ENCODE results near the gene ZBTB16. TPM values are rescaled to one million over a fixed set of nuclear protein-coding genes. Genes with fewer than 3 reads are reported as not detected.

The ZBTB16 gene
- total and polyA plus RNA-seq, 2 of the 13 experiments (the other 11 are each of a cell fraction or from before 2014, with no cell fraction given), result not detected

- Histone ChIP-seq H3K36me3 (replicated peaks in 1 of 2; ENCODE audit: control insufficient read depth in 1 of 2, insufficient read depth in 2 of 2, low read length in 2 of 2) (no peaks in the 10 kb centered on the region), H3K4me3 (replicated peaks in 1 of 3; ENCODE audit: insufficient read depth in 1 of 3, low read depth in 2 of 3, low read length in 3 of 3) (no peak overlapping the region), H3K9me3 (ENCODE audit: low read length) (no peaks in the 10 kb centered on the region), H3K9ac (ENCODE audit: insufficient read depth, low read depth, low read length) (no peak overlapping the region), H2AFZ (ENCODE audit: low read length) (no peak overlapping the region), H3K27ac (ENCODE audit: extremely low read length, insufficient read depth, low read length) (no peak overlapping the region), H4K20me1 (ENCODE audit: insufficient read depth, low read length) (no peaks in the 10 kb centered on the region), H3K4me2 (ENCODE audit: low read depth, low read length) (no peak overlapping the region), H3K79me2 (ENCODE audit: insufficient read depth, low read length) (no peaks in the 10 kb centered on the region), H3K27me3 (ENCODE audit: control insufficient read depth in 1 of 2, insufficient read depth in 2 of 2, low read length in 2 of 2) (peaks cover 0 to 30% of the 10 kb centered on the region in 2 experiments), H3K4me1 (ENCODE audit: insufficient read depth, low read length) (peaks cover 61% of the 10 kb centered on the region)
- WGBS (ENCODE audit: low lambda C conversion rate), result 24% methylated on average over 5 of the region's 5 CpGs
- intact Hi-C loops (cut with micrococcal nuclease; ENCODE audit: unreplicated experiment), result no loop called here
- ATAC-seq, result no peak
- TF ChIP-seq ZNF558 (CRISPR knock-in tag; IDR thresholded peaks at IDR 0.05; ENCODE audit: borderline replicate concordance) (no peak), MAFK (conservative IDR thresholded peaks at IDR 0.05 in 1 of 2, IDR thresholded peaks at IDR 0.05 in 1 of 2; ENCODE audit: low read length in 2 of 2) (peak in 1 of 2 experiments; percentile 27; a peak in 1 of 4 replicates), MAFF (IDR thresholded peaks at IDR 0.05; ENCODE audit: low read depth, low read length) (0 out of 2 replicates have a peak, but pooled peaks have one; percentile 24)
- FAIRE-seq, result no peak
- no TSS peak for BruUV-seq (replicated peaks)
- in situ Hi-C loops (cut with HindIII; ENCODE audit: extremely low pct_ligation_motif_present, low pct_unique_long_range_greater_than_20kb), result no loop called here
- ChIA-PET POLR2A (no interaction called here), CTCF (ENCODE audit: low intra/inter-chr PET ratio, low total read pairs) (no interaction called here)
- DNase-seq (ENCODE audit: low spot score), result no peak
These were observed 20.7 kb downstream of the ZBTB16 start for GRCh38 chr11:114080219-114080618.

- DNase-seq (ENCODE audit: low spot score) (no peak), FAIRE-seq (no peak), ATAC-seq (no peak)
- peak; percentile 64; the same call in 1 of the 2 replicates for TF ChIP-seq ZNF768 (CRISPR knock-in tag; IDR thresholded peaks at IDR 0.05)
- TF ChIP-seq SP2 (CRISPR knock-in tag; IDR thresholded peaks at IDR 0.05), result no peak
- Histone ChIP-seq H3K9me3 (ENCODE audit: low read length) (no peaks in the 10 kb centered on the region), H3K27me3 (ENCODE audit: control insufficient read depth in 1 of 2, insufficient read depth in 2 of 2, low read length in 2 of 2) (peaks cover 0 to 29% of the 10 kb centered on the region in 2 experiments), H3K9ac (ENCODE audit: insufficient read depth, low read depth, low read length) (no peak overlapping the region), H3K4me1 (ENCODE audit: insufficient read depth, low read length) (peaks cover 64% of the 10 kb centered on the region), H4K20me1 (ENCODE audit: insufficient read depth, low read length) (no peaks in the 10 kb centered on the region), H3K4me2 (ENCODE audit: low read depth, low read length) (no peak overlapping the region), H3K4me3 (replicated peaks in 1 of 3; ENCODE audit: insufficient read depth in 1 of 3, low read depth in 2 of 3, low read length in 3 of 3) (no peak overlapping the region), H3K27ac (ENCODE audit: extremely low read length, insufficient read depth, low read length) (no peak overlapping the region), H2AFZ (ENCODE audit: low read length) (no peak overlapping the region), H3K36me3 (replicated peaks in 1 of 2; ENCODE audit: control insufficient read depth in 1 of 2, insufficient read depth in 2 of 2, low read length in 2 of 2) (no peaks in the 10 kb centered on the region), H3K79me2 (ENCODE audit: insufficient read depth, low read length) (no peaks in the 10 kb centered on the region)
- POLR2A ChIA-PET, result no interaction called here
- CTCF ChIA-PET (ENCODE audit: low intra/inter-chr PET ratio, low total read pairs), result no interaction called here
- intact Hi-C loops (cut with micrococcal nuclease; ENCODE audit: unreplicated experiment), result no loop called here
- no TSS peak for BruUV-seq (replicated peaks)
- in situ Hi-C loops (cut with HindIII; ENCODE audit: extremely low pct_ligation_motif_present, low pct_unique_long_range_greater_than_20kb), result no loop called here
- WGBS (ENCODE audit: low lambda C conversion rate), result 27% methylated on average over 3 of the region's 3 CpGs
These were observed 21.3 kb downstream of the ZBTB16 start for GRCh38 chr11:114080769-114081168.

All from HepG2 (cell line).